Mesenchymal stem cell (in vitro differentiated cells and primary cell): ENCODE results near the gene BTBD17.

Source experiments
- DNase-seq: peaks from one replicate; pipeline ENCODE4 v3.0.0-alpha.2; 2013
- H2AFZ ChIP-seq: one replicate; pipeline ENCODE4 v1.6.1; 2013; ENCODE audit warnings: low read depth, mild to moderate bottlenecking, control low read depth, inconsistent platforms, low read length, moderate library complexity
- H2AK5ac ChIP-seq: 2 replicates; pipeline ENCODE4 v1.6.1; 2013; ENCODE audit warnings: low read length, moderate library complexity, mild to moderate bottlenecking, inconsistent platforms; ENCODE audit not compliant: severe bottlenecking
- H2BK120ac ChIP-seq: one replicate; pipeline ENCODE4 v1.6.1; 2013; ENCODE audit warnings: low read depth, mild to moderate bottlenecking, inconsistent platforms, low read length, moderate library complexity
- H2BK12ac ChIP-seq, 2 experiments: one replicate each; pipeline ENCODE4 v1.6.1; 2013; ENCODE audit warnings: inconsistent platforms in 2 of 2, low read length in 2 of 2, mild to moderate bottlenecking in 2 of 2, moderate library complexity in 2 of 2, control low read depth in 1 of 2
- H2BK15ac ChIP-seq: one replicate; pipeline ENCODE4 v1.6.1; 2013; ENCODE audit warnings: mild to moderate bottlenecking, low read depth, inconsistent platforms; ENCODE audit not compliant: poor library complexity, severe bottlenecking
- H2BK5ac ChIP-seq: 2 replicates; pipeline ENCODE4 v1.6.1; 2013; ENCODE audit warnings: low read depth, mild to moderate bottlenecking, low read length, control low read depth, inconsistent platforms; ENCODE audit not compliant: poor library complexity, severe bottlenecking
- H3K14ac ChIP-seq, 2 experiments: one replicate each; pipeline ENCODE4 v1.6.1; 2013; ENCODE audit warnings: inconsistent platforms in 2 of 2, low read length in 2 of 2, control low read depth in 1 of 2, mild to moderate bottlenecking in 1 of 2, moderate library complexity in 1 of 2
- H3K18ac ChIP-seq, 2 experiments: one replicate each; pipeline ENCODE4 v1.6.1; 2013; ENCODE audit warnings: inconsistent platforms in 2 of 2, low read length in 2 of 2, control low read depth in 1 of 2, low read depth in 1 of 2, mild to moderate bottlenecking in 1 of 2
- H3K23ac ChIP-seq, 2 experiments: one replicate each; pipeline ENCODE4 v1.6.1; 2013; ENCODE audit warnings: inconsistent platforms in 2 of 2, low read length in 2 of 2, mild to moderate bottlenecking in 2 of 2, moderate library complexity in 2 of 2, control low read depth in 1 of 2
- H3K27ac ChIP-seq: 2 replicates; pipeline ENCODE4 v1.5.1; 2013; ENCODE audit warnings: mild to moderate bottlenecking, moderate library complexity, low read length, control low read depth, inconsistent platforms; ENCODE audit not compliant: poor library complexity, severe bottlenecking
- H3K27me3 ChIP-seq, 2 experiments: 2 replicates each; pipeline versions ENCODE4 v1.6.1 to v1.7.0; 2013; ENCODE audit warnings: low read length in 2 of 2, mild to moderate bottlenecking in 2 of 2, moderate library complexity in 2 of 2, control low read depth in 1 of 2, inconsistent platforms in 1 of 2; ENCODE audit not compliant: control insufficient read depth in 1 of 2, insufficient read depth in 1 of 2
- H3K36me3 ChIP-seq, 2 experiments: 2 replicates each; pipeline versions ENCODE4 v1.6.1 to v1.7.0; 2013; ENCODE audit warnings: low read length in 2 of 2, control low read depth in 1 of 2, inconsistent platforms in 1 of 2, low read depth in 1 of 2, mild to moderate bottlenecking in 1 of 2; ENCODE audit not compliant: insufficient read depth in 2 of 2, control insufficient read depth in 1 of 2
- H3K4ac ChIP-seq, 2 experiments: one replicate each; pipeline ENCODE4 v1.6.1; 2013; ENCODE audit warnings: inconsistent platforms in 2 of 2, low read length in 2 of 2, mild to moderate bottlenecking in 2 of 2, moderate library complexity in 2 of 2, control low read depth in 1 of 2, low read depth in 1 of 2
- H3K4me1 ChIP-seq: 2 replicates; pipeline ENCODE4 v1.6.1; 2013; ENCODE audit warnings: low read depth, low read length, control low read depth; ENCODE audit not compliant: control insufficient read depth, insufficient read depth
- H3K4me2 ChIP-seq: 2 replicates; pipeline ENCODE4 v1.6.1; 2013; ENCODE audit warnings: low read length, mild to moderate bottlenecking, inconsistent platforms; ENCODE audit not compliant: poor library complexity, severe bottlenecking
- H3K4me3 ChIP-seq, 2 experiments: 2 replicates each; pipeline versions ENCODE4 v1.5.1 to v1.7.0; 2013; ENCODE audit warnings: low read length in 2 of 2, mild to moderate bottlenecking in 2 of 2, control low read depth in 1 of 2, low read depth in 1 of 2; ENCODE audit not compliant: insufficient read depth in 1 of 2
- H3K79me1 ChIP-seq: replicated peaks from 2 replicates; pipeline ENCODE4 v1.6.1; 2013; ENCODE audit warnings: mild to moderate bottlenecking, control low read depth, low read length, inconsistent platforms; ENCODE audit not compliant: poor library complexity, severe bottlenecking
- H3K9ac ChIP-seq: 2 replicates; pipeline ENCODE4 v1.7.0; 2013; ENCODE audit warnings: mild to moderate bottlenecking, low read length, moderate library complexity
- H3K9me3 ChIP-seq: 2 replicates; pipeline ENCODE4 v1.7.0; 2013; ENCODE audit warnings: mild to moderate bottlenecking, low read length; ENCODE audit not compliant: control insufficient read depth
- H4K8ac ChIP-seq: one replicate; pipeline ENCODE4 v1.6.1; 2013; ENCODE audit warnings: inconsistent platforms, mild to moderate bottlenecking, low read length, moderate library complexity
- H4K91ac ChIP-seq: one replicate; pipeline ENCODE4 v1.6.1; 2013; ENCODE audit warnings: mild to moderate bottlenecking, low read length, inconsistent platforms
- WGBS: methylation state at CpG from one replicate; pipeline ENCODE4 v1.1.7; 2013; ENCODE audit warnings: mixed read lengths; 5-methylcytosine and 5-hydroxymethylcytosine counted together

The BTBD17 gene

DNA sequence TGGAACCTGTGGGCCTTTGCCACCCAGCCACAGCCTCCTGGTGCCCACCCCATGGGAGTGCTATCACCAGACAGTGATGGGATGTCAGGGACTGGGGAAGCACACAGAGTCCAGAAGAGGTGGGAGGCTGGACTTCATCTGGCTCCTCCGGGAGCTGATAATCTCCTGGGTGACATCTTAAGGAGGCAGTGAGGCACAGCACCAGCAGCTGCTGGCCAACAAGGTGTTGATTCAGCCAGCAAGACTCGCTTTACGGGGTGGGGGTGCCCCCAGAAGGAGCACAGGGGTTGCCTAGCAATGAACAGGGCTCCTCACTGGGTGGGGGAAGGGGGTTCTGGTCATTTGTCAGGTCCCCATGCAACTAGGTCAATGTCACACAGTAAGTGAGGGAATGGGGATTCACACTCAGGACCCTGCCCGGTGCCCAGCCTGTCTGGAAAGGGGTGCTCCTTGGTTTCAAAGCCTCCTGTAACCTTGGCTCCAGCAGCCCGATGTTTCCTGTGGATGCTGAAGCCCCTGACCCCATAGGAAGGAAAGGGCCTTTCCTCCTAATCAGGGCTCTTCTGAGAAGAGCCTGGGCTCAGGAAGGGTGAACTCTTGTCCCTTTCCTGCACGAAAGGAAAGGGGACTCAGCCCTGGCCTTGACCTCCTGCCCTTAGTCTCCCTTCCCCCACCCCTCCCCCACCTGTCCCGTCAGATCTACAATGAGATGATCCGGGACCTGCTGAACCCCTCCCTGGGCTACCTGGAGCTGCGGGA lies 18.0 kb downstream of the BTBD17 start:
- Histone ChIP-seq H3K9ac (no peak overlapping the region), H3K18ac (no peak overlapping the region), H4K91ac (no peak overlapping the region), H3K36me3 (no peaks in the 10 kb centered on the region), H3K79me1 (no peaks in the 10 kb centered on the region), H2BK15ac (no peak overlapping the region), H2BK5ac (no peak overlapping the region), H2BK120ac (no peak overlapping the region), H2AFZ (no peak overlapping the region), H3K27me3 (peaks cover 21 to 74% of the 10 kb centered on the region in 2 experiments), H3K23ac (no peak overlapping the region), H3K9me3 (no peaks in the 10 kb centered on the region), H3K27ac (no peak overlapping the region), H3K4ac (no peak overlapping the region), H2AK5ac (no peak overlapping the region), H3K4me2 (no peak overlapping the region), H2BK12ac (no peak overlapping the region), H4K8ac (no peak overlapping the region), H3K4me3 (no peak overlapping the region), H3K4me1 (no peaks in the 10 kb centered on the region), H3K14ac (no peak overlapping the region)
- 62% methylated on average over 9 of the region's 9 CpGs for WGBS
- no peak for DNase-seq

DNA sequence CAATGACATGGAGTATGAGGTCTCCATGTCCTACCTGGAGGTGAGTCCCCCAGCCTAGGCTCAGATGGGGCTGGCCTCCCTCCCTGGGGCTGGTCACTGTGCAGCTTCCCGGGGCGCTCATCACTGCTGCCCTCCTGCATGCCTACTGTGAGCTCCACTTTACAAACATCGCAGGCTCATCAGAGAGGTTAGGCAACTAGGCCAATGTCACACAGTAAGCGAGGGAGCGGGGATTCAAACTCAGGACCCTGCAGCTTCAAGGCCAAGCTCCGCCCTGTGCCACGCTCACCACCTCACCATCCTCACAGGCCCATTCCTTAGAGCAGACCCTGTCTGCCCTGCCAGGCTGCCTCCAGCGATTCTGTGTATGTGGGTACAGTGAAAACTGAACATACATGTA lies 18.5 kb downstream of the BTBD17 start:
- Histone ChIP-seq H3K23ac (no peak overlapping the region), H4K8ac (no peak overlapping the region), H3K4me1 (no peaks in the 10 kb centered on the region), H3K4me2 (no peak overlapping the region), H3K27me3 (peaks cover 17 to 74% of the 10 kb centered on the region in 2 experiments), H3K14ac (no peak overlapping the region), H3K27ac (no peak overlapping the region), H3K9ac (no peak overlapping the region), H3K9me3 (no peaks in the 10 kb centered on the region), H3K79me1 (no peaks in the 10 kb centered on the region), H3K4ac (no peak overlapping the region), H2AK5ac (no peak overlapping the region), H3K36me3 (no peaks in the 10 kb centered on the region), H3K4me3 (no peak overlapping the region), H2BK120ac (no peak overlapping the region), H4K91ac (no peak overlapping the region), H3K18ac (no peak overlapping the region), H2BK15ac (no peak overlapping the region), H2BK5ac (no peak overlapping the region), H2AFZ (no peak overlapping the region), H2BK12ac (no peak overlapping the region)
- 90% methylated on average over 8 of the region's 8 CpGs for WGBS
- no peak for DNase-seq

DNA sequence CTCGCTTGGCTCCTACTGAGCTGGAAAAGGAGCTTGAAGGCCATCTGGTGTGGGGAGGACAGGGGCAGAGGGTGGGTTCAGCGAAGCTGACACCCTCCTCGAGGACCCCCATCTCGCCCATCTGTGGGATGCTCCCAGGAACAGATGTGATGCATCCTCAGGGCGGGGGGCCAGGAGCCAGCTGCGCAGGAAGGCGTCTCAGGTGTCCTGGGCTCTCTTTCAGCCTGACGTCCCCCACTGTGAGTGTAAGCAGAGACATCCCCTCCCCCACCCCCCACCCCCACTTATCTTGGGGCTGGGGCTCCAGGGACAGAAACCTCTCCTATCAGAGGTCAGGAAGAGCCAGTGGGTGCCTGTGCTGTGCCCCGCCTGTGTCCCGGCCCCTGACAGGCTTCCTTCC lies 19.4 kb downstream of the BTBD17 start:
- no peak overlapping the region for H2BK15ac ChIP-seq

DNA sequence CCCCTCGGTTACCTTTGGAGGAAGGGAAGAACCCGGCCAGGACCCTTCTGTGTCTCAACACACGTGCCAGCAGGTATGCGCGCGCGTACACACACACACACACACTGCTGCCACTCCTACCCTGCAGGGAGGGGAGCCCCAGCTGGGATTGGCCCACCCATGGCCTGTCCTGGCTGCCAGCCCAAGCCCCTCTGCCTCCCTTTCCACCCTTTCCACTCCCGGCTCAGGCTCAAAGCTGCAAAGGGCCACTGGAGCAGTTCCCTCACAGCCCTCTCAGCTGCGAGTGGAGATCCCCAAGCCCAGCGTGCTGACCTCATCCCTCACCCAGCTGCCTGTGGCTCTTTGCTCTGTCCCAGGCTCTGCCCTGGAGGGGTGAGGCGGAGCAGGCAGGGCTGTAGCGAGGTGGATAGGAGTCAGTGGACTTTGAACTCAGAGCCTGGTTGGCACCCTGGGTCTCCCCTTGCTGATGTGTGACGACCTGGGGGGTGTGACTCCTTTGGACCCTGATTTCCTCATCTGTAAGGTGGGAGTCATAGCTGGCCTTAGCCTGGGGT lies 21.1 kb downstream of the BTBD17 start:
- Histone ChIP-seq H2BK120ac (no peak overlapping the region), H3K4ac (no peak overlapping the region), H3K4me2 (no peak overlapping the region), H3K9ac (no peak overlapping the region), H3K4me1 (no peaks in the 10 kb centered on the region), H2AFZ (no peak overlapping the region), H4K8ac (no peak overlapping the region), H3K9me3 (no peaks in the 10 kb centered on the region), H3K4me3 (no peak overlapping the region), H3K18ac (no peak overlapping the region), H3K36me3 (no peaks in the 10 kb centered on the region), H3K14ac (no peak overlapping the region), H2AK5ac (no peak overlapping the region), H3K27ac (no peak overlapping the region), H3K79me1 (no peaks in the 10 kb centered on the region), H3K27me3 (peaks cover 15 to 69% of the 10 kb centered on the region in 2 experiments), H2BK15ac (no peak overlapping the region), H3K23ac (no peak overlapping the region), H4K91ac (no peak overlapping the region), H2BK5ac (no peak overlapping the region), H2BK12ac (no peak overlapping the region)
- DNase-seq: no peak
- 49% methylated on average over 10 of the region's 13 CpGs for WGBS

More for the DNA sequence above, 19.4 kb downstream of the BTBD17 start:
- Histone ChIP-seq H3K23ac (no peak overlapping the region), H3K36me3 (no peaks in the 10 kb centered on the region), H3K18ac (no peak overlapping the region), H3K4me3 (no peak overlapping the region), H3K9ac (no peak overlapping the region), H2BK5ac (no peak overlapping the region), H3K4ac (no peak overlapping the region), H3K27me3 (peaks cover 21 to 76% of the 10 kb centered on the region in 2 experiments), H2BK120ac (no peak overlapping the region), H2BK12ac (no peak overlapping the region), H4K91ac (no peak overlapping the region), H3K4me2 (no peak overlapping the region), H2AFZ (no peak overlapping the region), H3K14ac (no peak overlapping the region), H2AK5ac (no peak overlapping the region), H3K9me3 (no peaks in the 10 kb centered on the region), H3K27ac (no peak overlapping the region), H4K8ac (no peak overlapping the region), H3K4me1 (no peaks in the 10 kb centered on the region), H3K79me1 (no peaks in the 10 kb centered on the region)
- no peak for DNase-seq
- WGBS: 85% methylated on average over 10 of the region's 10 CpGs
